ENCODE data around the gene KLK2. TPM values are rescaled to one million over a fixed set of nuclear protein-coding genes. Genes with fewer than 3 reads are reported as not detected.
"Not testable (repeated sequence)": the region's sequence is repeated elsewhere in the genome, so short reads cannot be mapped to it uniquely, and the experiment has no call there.

Gene KLK2
- total and polyA plus RNA-seq, 8 donors: not detected

- Histone ChIP-seq H3K27me3 (peaks cover 0 to 37% of the 10 kb centered on the region in 2 donors), H3K27ac (no peak overlapping the region), H3K36me3 (no peaks in the 10 kb centered on the region), H3K4me1 (no peaks in the 10 kb centered on the region), H3K4me3 (no peak overlapping the region), H3K9me3 (no peaks in the 10 kb centered on the region)
- no peak for DNase-seq
- ATAC-seq: no peak
- intact Hi-C loops (cut with DNase I): no loop called here
- TF ChIP-seq CTCF (IDR thresholded peaks at IDR 0.05): no peak
Measured at GRCh38 chr19:50893047-50893736, 20.0 kb downstream of the KLK2 start.

GRCh38 chr19:50894478-50895356 lies 21.5 kb downstream of the KLK2 start:
- DNase-seq (no peak), ATAC-seq (no peak)
- Histone ChIP-seq H3K36me3 (no peaks in the 10 kb centered on the region), H3K9me3 (no peaks in the 10 kb centered on the region), H3K27ac (no peak overlapping the region), H3K4me1 (no peaks in the 10 kb centered on the region), H3K27me3 (peaks cover 0 to 39% of the 10 kb centered on the region in 2 donors), H3K4me3 (no peak overlapping the region)
- TF ChIP-seq CTCF (IDR thresholded peaks at IDR 0.05): no peak
- intact Hi-C loops (cut with DNase I): no loop called here

- DNase-seq; H3K27ac ChIP-seq; ATAC-seq; H3K4me3 ChIP-seq; H3K4me1 ChIP-seq; H3K36me3 ChIP-seq; intact Hi-C loops (cut with DNase I); H3K9me3 ChIP-seq: not testable (repeated sequence)
- H3K27me3 ChIP-seq: peaks cover 0 to 35% of the 10 kb centered on the region in 2 donors
Measured at GRCh38 chr19:50896089-50896590, 22.9 kb downstream of the KLK2 start.

- H3K27ac ChIP-seq: no peak overlapping the region
- ATAC-seq (no peak), DNase-seq (no peak)
- no peaks in the 10 kb centered on the region for H3K4me1 ChIP-seq
- TF ChIP-seq CTCF (IDR thresholded peaks at IDR 0.05): no peak
- H3K4me3 ChIP-seq: no peak overlapping the region
- intact Hi-C loops (cut with DNase I): no loop called here
- H3K36me3 ChIP-seq: no peaks in the 10 kb centered on the region
- H3K27me3 ChIP-seq: peaks cover 0 to 35% of the 10 kb centered on the region in 2 donors
- no peaks in the 10 kb centered on the region for H3K9me3 ChIP-seq
Measured at GRCh38 chr19:50896591-50897190, 23.5 kb downstream of the KLK2 start.

- Histone ChIP-seq H3K27ac (no peak overlapping the region), H3K9me3 (no peaks in the 10 kb centered on the region), H3K4me1 (no peaks in the 10 kb centered on the region), H3K4me3 (no peak overlapping the region), H3K36me3 (no peaks in the 10 kb centered on the region), H3K27me3 (peaks cover 0 to 35% of the 10 kb centered on the region in 2 donors)
- DNase-seq (no peak), ATAC-seq (no peak)
- TF ChIP-seq CTCF (IDR thresholded peaks at IDR 0.05): no peak
- intact Hi-C loops (cut with DNase I): no loop called here
Measured at GRCh38 chr19:50897191-50897607, 24.0 kb downstream of the KLK2 start.

Data from left lung (tissue), 10 donors.